ENCODE measurements around the gene RBBP8NL. TPM values are rescaled to one million over a fixed set of nuclear protein-coding genes. Genes with fewer than 3 reads are reported as not detected.

RBBP8NL gene
- polyA plus RNA-seq, 6 donors from 2014 or later: not detected

GRCh38 chr20:62446481-62446880 is 19.1 kb upstream of the RBBP8NL start:
- no peak for ATAC-seq (ENCODE audit: low read depth in 2 of 2)
- no peak for DNase-seq
- H3K27ac Mint-ChIP-seq: no peak overlapping the region
- no peaks in the 10 kb centered on the region for H3K9me3 Mint-ChIP-seq
- H3K4me3 Mint-ChIP-seq: no peak overlapping the region
- H3K27me3 Mint-ChIP-seq: peaks cover 8 to 41% (median 35%) of the 10 kb centered on the region in 3 donors
- H3K4me1 Mint-ChIP-seq: no peaks in the 10 kb centered on the region
- H3K36me3 Mint-ChIP-seq: no peaks in the 10 kb centered on the region

GRCh38 chr20:62445553-62446340 is 18.4 kb upstream of the RBBP8NL start:
- H3K36me3 Mint-ChIP-seq: no peaks in the 10 kb centered on the region
- no peak for ATAC-seq (ENCODE audit: low read depth in 2 of 2)
- H3K9me3 Mint-ChIP-seq: no peaks in the 10 kb centered on the region
- no peak overlapping the region for H3K4me3 Mint-ChIP-seq
- no peak for DNase-seq
- H3K4me1 Mint-ChIP-seq: no peaks in the 10 kb centered on the region
- peaks cover 8 to 41% (median 36%) of the 10 kb centered on the region in 3 donors for H3K27me3 Mint-ChIP-seq
- H3K27ac Mint-ChIP-seq: no peak overlapping the region

- ATAC-seq (ENCODE audit: low read depth in 2 of 2) (no peak), DNase-seq (no peak)
- H3K27me3 Mint-ChIP-seq: peaks cover 8 to 34% (median 27%) of the 10 kb centered on the region in 3 donors
- peaks cover 3 to 5% (median 4%) of the 10 kb centered on the region in 3 donors for H3K4me1 Mint-ChIP-seq
- no peaks in the 10 kb centered on the region for H3K36me3 Mint-ChIP-seq
- H3K9me3 Mint-ChIP-seq: no peaks in the 10 kb centered on the region
- no peak overlapping the region for H3K27ac Mint-ChIP-seq
- H3K4me3 Mint-ChIP-seq: no peak overlapping the region
These were observed 16.9 kb upstream of the RBBP8NL start for GRCh38 chr20:62444286-62444685.

GRCh38 chr20:62441987-62442539 is 14.7 kb upstream of the RBBP8NL start:
- ATAC-seq (ENCODE audit: low read depth in 2 of 2): no peak
- Mint-ChIP-seq H3K27ac (no peak overlapping the region), H3K9me3 (no peaks in the 10 kb centered on the region), H3K27me3 (peaks cover 8 to 36% (median 31%) of the 10 kb centered on the region in 3 donors), H3K36me3 (no peaks in the 10 kb centered on the region), H3K4me3 (no peak overlapping the region), H3K4me1 (peaks cover 4 to 7% (median 6%) of the 10 kb centered on the region in 3 donors)
- DNase-seq: no peak

GRCh38 chr20:62439218-62439617 is 11.9 kb upstream of the RBBP8NL start:
- H3K4me1 Mint-ChIP-seq: peaks cover 4 to 7% (median 6%) of the 10 kb centered on the region in 3 donors
- ATAC-seq (ENCODE audit: low read depth in 2 of 2) (peak; percentile 77 to 82), DNase-seq (no peak)
- H3K27me3 Mint-ChIP-seq: peaks cover 16 to 61% (median 46%) of the 10 kb centered on the region in 3 donors
- no peak overlapping the region for H3K4me3 Mint-ChIP-seq
- H3K27ac Mint-ChIP-seq: no peak overlapping the region
- peaks cover 0 to 2% (median 0%) of the 10 kb centered on the region in 7 donors for H3K9me3 Mint-ChIP-seq
- H3K36me3 Mint-ChIP-seq: no peaks in the 10 kb centered on the region

- ATAC-seq (ENCODE audit: low read depth in 2 of 2) (no peak), DNase-seq (no peak)
- Mint-ChIP-seq H3K4me1 (peaks cover 4 to 7% (median 6%) of the 10 kb centered on the region in 3 donors), H3K4me3 (no peak overlapping the region), H3K9me3 (peaks cover 0 to 2% (median 0%) of the 10 kb centered on the region in 7 donors), H3K36me3 (no peaks in the 10 kb centered on the region), H3K27me3 (peaks cover 19 to 64% (median 50%) of the 10 kb centered on the region in 3 donors), H3K27ac (peak overlapping the region in 1 of 6 donors; percentile 54)
These were observed 10.6 kb upstream of the RBBP8NL start for GRCh38 chr20:62437927-62438326.

GRCh38 chr20:62437496-62437895 is 10.2 kb upstream of the RBBP8NL start:
- Mint-ChIP-seq H3K9me3 (peaks cover 0 to 2% (median 0%) of the 10 kb centered on the region in 7 donors), H3K4me3 (no peak overlapping the region), H3K4me1 (peaks cover 4 to 7% (median 6%) of the 10 kb centered on the region in 3 donors), H3K27me3 (peaks cover 15 to 65% (median 50%) of the 10 kb centered on the region in 3 donors), H3K27ac (peak overlapping the region in 1 of 6 donors; percentile 54), H3K36me3 (no peaks in the 10 kb centered on the region)
- no peak for DNase-seq
- no peak for ATAC-seq (ENCODE audit: low read depth in 2 of 2)

GRCh38 chr20:62436692-62437091 is 9.4 kb upstream of the RBBP8NL start:
- peaks cover 0 to 2% (median 0%) of the 10 kb centered on the region in 7 donors for H3K9me3 Mint-ChIP-seq
- ATAC-seq (ENCODE audit: low read depth in 2 of 2) (no peak), DNase-seq (no peak)
- H3K27ac Mint-ChIP-seq: peak overlapping the region in 1 of 6 donors; percentile 48
- H3K4me3 Mint-ChIP-seq: no peak overlapping the region
- H3K36me3 Mint-ChIP-seq: no peaks in the 10 kb centered on the region
- H3K4me1 Mint-ChIP-seq: peaks cover 4 to 7% (median 6%) of the 10 kb centered on the region in 3 donors
- peaks cover 15 to 68% (median 50%) of the 10 kb centered on the region in 3 donors for H3K27me3 Mint-ChIP-seq

GRCh38 chr20:62433658-62434497 is 6.5 kb upstream of the RBBP8NL start:
- peaks cover 0 to 2% (median 0%) of the 10 kb centered on the region in 7 donors for H3K9me3 Mint-ChIP-seq
- H3K27ac Mint-ChIP-seq: no peak overlapping the region
- H3K4me1 Mint-ChIP-seq: no peaks in the 10 kb centered on the region
- ATAC-seq (ENCODE audit: low read depth in 2 of 2): no peak
- H3K36me3 Mint-ChIP-seq: no peaks in the 10 kb centered on the region
- DNase-seq: no peak
- H3K27me3 Mint-ChIP-seq: peaks cover 22 to 83% (median 59%) of the 10 kb centered on the region in 3 donors
- H3K4me3 Mint-ChIP-seq: no peak overlapping the region

- DNase-seq: no peak
- no peak for ATAC-seq (ENCODE audit: low read depth in 2 of 2)
- peaks cover 22 to 66% (median 43%) of the 10 kb centered on the region in 3 donors for H3K27me3 Mint-ChIP-seq
- H3K4me1 Mint-ChIP-seq: no peaks in the 10 kb centered on the region
- H3K9me3 Mint-ChIP-seq: no peaks in the 10 kb centered on the region
- H3K4me3 Mint-ChIP-seq: no peak overlapping the region
- H3K27ac Mint-ChIP-seq: no peak overlapping the region
- no peaks in the 10 kb centered on the region for H3K36me3 Mint-ChIP-seq
These were observed 3.6 kb upstream of the RBBP8NL start for GRCh38 chr20:62430866-62431447.

GRCh38 chr20:62430311-62430853 is 3.0 kb upstream of the RBBP8NL start:
- Mint-ChIP-seq H3K27ac (no peak overlapping the region), H3K9me3 (no peaks in the 10 kb centered on the region), H3K36me3 (no peaks in the 10 kb centered on the region), H3K4me1 (no peaks in the 10 kb centered on the region), H3K27me3 (peaks cover 22 to 60% (median 39%) of the 10 kb centered on the region in 3 donors), H3K4me3 (no peak overlapping the region)
- DNase-seq (no peak), ATAC-seq (ENCODE audit: low read depth in 2 of 2) (no peak)

GRCh38 chr20:62429455-62430310 is 2.3 kb upstream of the RBBP8NL start:
- Mint-ChIP-seq H3K4me3 (no peak overlapping the region), H3K36me3 (no peaks in the 10 kb centered on the region), H3K4me1 (no peaks in the 10 kb centered on the region), H3K27me3 (peaks cover 19 to 57% (median 32%) of the 10 kb centered on the region in 3 donors), H3K9me3 (no peaks in the 10 kb centered on the region), H3K27ac (no peak overlapping the region)
- ATAC-seq (ENCODE audit: low read depth in 2 of 2) (no peak), DNase-seq (no peak)

Data from naive B cell (primary cell).